Measurements from ENCODE around the gene ELAC1. TPM values are rescaled to one million over a fixed set of nuclear protein-coding genes. Genes with fewer than 3 reads are reported as not detected.
A peak's percentile ranks its signal among the peaks of the same experiment; 100 is the strongest.

ELAC1 gene
- total RNA-seq, 1 donor from 2014 or later: 16.1 TPM

- Histone ChIP-seq H3K4me3 (no peak overlapping the region), H3K27ac (no peak overlapping the region), H3K9ac (no peak overlapping the region), H3K4me2 (no peak overlapping the region), H3F3A (ENCODE audit: low read depth) (no peaks in the 10 kb centered on the region), H3K36me3 (peaks cover 5% of the 10 kb centered on the region), H2AFZ (replicated peaks) (no peak overlapping the region), H3K4me1 (no peaks in the 10 kb centered on the region), H3K27me3 (no peaks in the 10 kb centered on the region), H3K79me2 (ENCODE audit: low read depth) (no peaks in the 10 kb centered on the region), H4K20me1 (ENCODE audit: low read depth) (no peaks in the 10 kb centered on the region), H3K9me3 (ENCODE audit: low read depth) (no peaks in the 10 kb centered on the region)
- H3K9me3 Mint-ChIP-seq: no peaks in the 10 kb centered on the region
- H3K27ac Mint-ChIP-seq: no peak overlapping the region
- no peak for DNase-seq (ENCODE audit: low spot score)
- no peaks in the 10 kb centered on the region for H3K27me3 Mint-ChIP-seq (ENCODE audit: insufficient read depth, low read depth)
- H3K36me3 Mint-ChIP-seq: peaks cover 14% of the 10 kb centered on the region
- TF ChIP-seq EZH2phosphoT487 (IDR thresholded peaks at IDR 0.05) (no peak), EZH2 (IDR thresholded peaks at IDR 0.05) (no peak), CTCF (IDR thresholded peaks at IDR 0.05) (no peak)
- H3K4me3 Mint-ChIP-seq: no peak overlapping the region
- peaks cover 24% of the 10 kb centered on the region for H3K4me1 Mint-ChIP-seq
Measured at GRCh38 chr18:50934545-50935211, 33.2 kb upstream of the ELAC1 start.

DNA sequence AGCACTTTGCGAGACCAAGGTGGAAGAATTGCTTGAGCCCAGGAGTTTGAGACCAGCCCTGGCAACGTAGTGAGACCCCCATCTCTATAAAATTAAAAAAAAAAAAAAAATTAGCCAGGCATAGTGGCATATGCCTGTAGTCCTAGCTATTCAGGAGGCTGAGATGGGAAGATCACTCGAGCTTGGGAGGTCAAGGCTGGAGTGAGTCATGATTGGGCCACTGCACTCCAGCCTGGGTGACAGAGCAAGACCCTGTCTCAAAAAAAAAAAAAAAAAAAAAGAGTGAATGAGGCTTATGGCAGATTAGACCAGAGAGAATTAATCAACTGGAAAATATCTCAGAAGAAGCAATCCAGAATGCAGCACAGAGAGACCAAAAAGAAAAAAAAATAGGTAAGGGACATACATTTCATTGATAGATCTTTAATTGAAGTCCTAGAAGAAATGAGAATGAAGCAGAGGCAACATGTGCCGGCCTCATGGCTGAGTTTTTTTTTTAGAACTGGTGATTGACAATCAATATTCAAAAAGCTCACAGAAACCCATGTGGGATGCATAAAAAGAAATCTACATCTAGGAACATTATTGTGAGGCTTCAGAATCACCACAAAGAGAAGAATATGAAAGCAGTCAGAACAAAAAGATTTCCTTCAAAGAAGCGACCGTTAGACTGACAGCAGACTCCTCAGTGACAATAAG, 32.2 kb upstream of the ELAC1 start:
- no peak overlapping the region for H2AFZ ChIP-seq (replicated peaks)
- DNase-seq (ENCODE audit: low spot score): no peak
- no peaks in the 10 kb centered on the region for H3K9me3 ChIP-seq (ENCODE audit: low read depth)
- H3K36me3 Mint-ChIP-seq: peaks cover 17% of the 10 kb centered on the region
- H3F3A ChIP-seq (ENCODE audit: low read depth): no peaks in the 10 kb centered on the region
- peaks cover 24% of the 10 kb centered on the region for H3K4me1 Mint-ChIP-seq
- H3K79me2 ChIP-seq (ENCODE audit: low read depth): no peaks in the 10 kb centered on the region
- H3K4me1 ChIP-seq: no peaks in the 10 kb centered on the region
- peaks cover 6% of the 10 kb centered on the region for H3K36me3 ChIP-seq
- H3K9ac ChIP-seq: no peak overlapping the region
- TF ChIP-seq EZH2phosphoT487 (IDR thresholded peaks at IDR 0.05): no peak
- TF ChIP-seq EZH2 (IDR thresholded peaks at IDR 0.05): no peak
- no peak for TF ChIP-seq CTCF (IDR thresholded peaks at IDR 0.05)
- no peaks in the 10 kb centered on the region for H3K27me3 ChIP-seq
- H3K4me3 ChIP-seq: no peak overlapping the region
- peak overlapping the region; percentile 74 for H3K27ac Mint-ChIP-seq
- H3K4me3 Mint-ChIP-seq: no peak overlapping the region
- H4K20me1 ChIP-seq (ENCODE audit: low read depth): no peaks in the 10 kb centered on the region
- no peaks in the 10 kb centered on the region for H3K27me3 Mint-ChIP-seq (ENCODE audit: insufficient read depth, low read depth)
- H3K27ac ChIP-seq: no peak overlapping the region
- no peaks in the 10 kb centered on the region for H3K9me3 Mint-ChIP-seq
- no peak overlapping the region for H3K4me2 ChIP-seq

GRCh38 chr18:50937183-50937582, 30.7 kb upstream of the ELAC1 start:
- no peaks in the 10 kb centered on the region for H4K20me1 ChIP-seq (ENCODE audit: low read depth)
- no peaks in the 10 kb centered on the region for H3K9me3 ChIP-seq (ENCODE audit: low read depth)
- H3K36me3 Mint-ChIP-seq: peaks cover 19% of the 10 kb centered on the region
- H3F3A ChIP-seq (ENCODE audit: low read depth): no peaks in the 10 kb centered on the region
- no peak overlapping the region for H3K27ac ChIP-seq
- H3K4me3 ChIP-seq: no peak overlapping the region
- H3K27me3 ChIP-seq: no peaks in the 10 kb centered on the region
- H3K4me1 Mint-ChIP-seq: peaks cover 24% of the 10 kb centered on the region
- H3K36me3 ChIP-seq: peaks cover 6% of the 10 kb centered on the region
- no peaks in the 10 kb centered on the region for H3K79me2 ChIP-seq (ENCODE audit: low read depth)
- DNase-seq (ENCODE audit: low spot score): no peak
- H2AFZ ChIP-seq (replicated peaks): no peak overlapping the region
- H3K9me3 Mint-ChIP-seq: no peaks in the 10 kb centered on the region
- TF ChIP-seq CTCF (IDR thresholded peaks at IDR 0.05): no peak
- TF ChIP-seq EZH2 (IDR thresholded peaks at IDR 0.05): no peak
- no peak for TF ChIP-seq EZH2phosphoT487 (IDR thresholded peaks at IDR 0.05)
- no peak overlapping the region for H3K4me3 Mint-ChIP-seq
- H3K9ac ChIP-seq: no peak overlapping the region
- no peaks in the 10 kb centered on the region for H3K4me1 ChIP-seq
- H3K27ac Mint-ChIP-seq: no peak overlapping the region
- H3K4me2 ChIP-seq: no peak overlapping the region
- H3K27me3 Mint-ChIP-seq (ENCODE audit: insufficient read depth, low read depth): no peaks in the 10 kb centered on the region
